ENCODE results near the gene DNAH8.

Gene DNAH8

DNA sequence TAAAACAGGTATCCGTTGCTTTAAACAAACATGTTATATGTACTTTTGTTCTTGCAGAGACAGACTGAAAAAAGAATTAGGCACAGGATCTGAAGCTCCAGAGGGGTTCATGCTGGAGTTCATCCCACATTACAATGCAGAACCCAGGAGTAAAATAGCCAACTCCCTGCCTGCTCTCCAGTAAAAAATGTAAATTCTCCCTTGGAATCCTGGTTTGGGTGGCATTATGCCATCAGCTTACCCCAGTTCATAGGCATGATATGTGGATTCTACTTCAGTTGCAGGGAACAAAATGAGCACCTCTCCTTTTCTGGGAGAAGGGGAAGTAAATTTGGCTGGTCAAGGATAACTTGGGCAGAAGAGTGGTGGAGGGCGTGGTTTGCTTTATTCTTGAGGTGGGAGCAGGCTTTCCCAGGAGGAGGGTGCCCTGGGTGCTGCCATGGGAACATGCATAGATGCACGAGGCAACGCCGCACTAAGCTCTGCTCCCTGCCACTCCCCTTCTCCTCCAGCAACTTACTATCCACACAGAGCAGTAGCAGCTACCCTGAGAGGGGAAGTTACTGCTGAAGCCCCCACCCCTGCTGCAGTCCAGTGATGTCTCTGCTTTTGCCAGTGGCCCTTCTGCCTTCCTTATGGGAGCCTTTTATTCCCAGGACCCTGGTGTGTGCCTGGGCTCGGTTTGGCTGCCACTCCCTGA lies 261.8 kb downstream of the DNAH8 start:
- DNase-seq = no peak

GRCh38 chr6:38978139-38978704 lies 263.1 kb downstream of the DNAH8 start:
- no peak for DNase-seq

- DNase-seq = no peak
Observed at GRCh38 chr6:38982470-38982869, 267.4 kb downstream of the DNAH8 start.

DNA sequence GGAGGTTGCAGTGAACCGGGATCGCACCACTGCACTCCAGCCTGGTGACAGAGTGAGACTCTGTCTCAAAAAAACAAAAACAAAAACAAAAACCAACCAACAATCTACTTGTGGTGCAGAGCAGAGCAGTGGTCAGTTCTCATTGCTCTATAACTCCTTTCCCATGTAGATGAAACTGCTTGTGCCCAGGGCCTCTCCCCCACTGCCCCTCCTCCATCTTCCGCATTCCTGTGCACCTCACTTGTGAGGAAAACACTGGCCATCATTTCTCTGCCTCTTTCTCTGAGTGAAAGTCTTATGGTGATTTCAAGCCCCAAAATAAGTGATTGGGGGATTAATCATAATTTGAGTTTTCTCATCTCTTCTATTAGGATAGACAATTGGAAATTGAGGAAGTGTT lies 269.6 kb downstream of the DNAH8 start:
- DNase-seq = no peak

DNA sequence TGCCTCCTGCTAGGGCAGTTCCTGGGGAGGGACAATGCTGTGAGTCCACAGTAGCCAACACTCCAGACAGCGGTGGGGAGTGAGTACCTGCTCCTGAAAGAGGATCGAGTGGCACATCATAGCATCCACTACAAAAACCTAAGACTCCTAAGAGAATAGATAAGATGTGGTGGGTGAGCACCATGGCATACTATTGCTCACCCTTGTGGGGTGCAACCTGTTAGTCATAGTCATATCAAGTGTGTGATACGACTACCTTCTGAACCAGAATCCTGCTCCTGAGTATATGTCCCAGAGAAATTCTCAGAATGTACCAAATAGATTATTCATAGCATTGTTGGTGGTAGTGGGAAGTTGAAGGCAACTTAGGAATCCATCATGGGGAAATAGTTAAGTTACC lies 270.7 kb downstream of the DNAH8 start:
- DNase-seq = no peak

- DNase-seq = no peak
Observed at GRCh38 chr6:38987503-38987902, 272.4 kb downstream of the DNAH8 start.

GRCh38 chr6:38988736-38989449 lies 273.8 kb downstream of the DNAH8 start:
- DNase-seq = no peak

GRCh38 chr6:38990475-38990874 lies 275.4 kb downstream of the DNAH8 start:
- no peak for DNase-seq

GRCh38 chr6:38996676-38997075 lies 281.6 kb downstream of the DNAH8 start:
- no peak for DNase-seq

DNA sequence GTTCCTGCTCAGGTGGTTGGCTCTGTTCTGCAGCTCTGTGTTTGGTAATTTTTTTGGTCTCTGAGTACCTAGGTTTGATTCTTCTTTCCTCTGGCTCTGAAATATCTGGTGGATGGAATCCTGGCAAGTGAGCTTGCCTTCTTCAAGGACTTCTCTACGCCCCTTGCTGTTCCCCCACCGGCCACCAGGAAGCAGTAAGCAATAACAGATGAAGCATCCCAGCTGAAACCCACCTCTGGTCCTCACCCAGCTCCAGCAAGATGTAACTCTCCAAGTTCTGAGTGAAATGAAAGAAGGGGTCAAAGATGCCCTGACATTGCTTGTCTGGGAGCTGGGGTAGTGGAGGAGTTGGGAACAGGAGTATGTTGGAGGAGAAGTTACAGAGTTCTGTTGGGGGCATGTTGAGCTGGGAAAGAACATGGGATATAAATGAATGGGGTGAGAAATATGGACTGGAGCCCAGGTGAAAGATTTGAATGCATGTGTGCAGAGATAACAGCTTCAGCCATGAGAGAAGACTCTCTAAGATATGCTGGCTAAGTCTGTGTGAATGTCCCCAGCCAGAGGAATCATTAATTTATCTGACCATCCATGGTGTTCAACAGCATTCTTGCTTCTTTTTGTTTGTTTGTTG lies 282.1 kb downstream of the DNAH8 start:
- DNase-seq = peak in 1 of 2 donors; percentile 5

GRCh38 chr6:39003072-39003471 lies 288.0 kb downstream of the DNAH8 start:
- DNase-seq = no peak

DNA sequence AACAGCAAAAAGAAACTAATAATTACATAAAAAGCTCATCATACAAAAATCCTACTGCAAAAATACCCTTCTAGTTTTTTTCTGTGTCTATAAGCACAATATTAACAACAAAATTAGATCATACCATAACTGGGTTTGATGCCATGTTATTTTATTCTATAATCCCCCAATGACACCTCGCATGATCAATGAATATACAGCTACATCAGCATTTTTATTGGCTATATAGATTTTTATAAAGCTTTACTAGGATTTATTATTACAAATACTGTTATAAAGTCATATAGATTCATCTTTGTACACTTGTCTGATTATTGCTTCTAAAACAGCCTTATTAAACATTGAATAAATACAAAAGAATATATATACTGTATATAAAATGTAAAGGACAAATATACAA lies 288.4 kb downstream of the DNAH8 start:
- no peak for DNase-seq

- no peak for DNase-seq
Observed at GRCh38 chr6:39004801-39005200, 289.7 kb downstream of the DNAH8 start.

GRCh38 chr6:39005774-39006173 lies 290.7 kb downstream of the DNAH8 start:
- no peak for DNase-seq

DNA sequence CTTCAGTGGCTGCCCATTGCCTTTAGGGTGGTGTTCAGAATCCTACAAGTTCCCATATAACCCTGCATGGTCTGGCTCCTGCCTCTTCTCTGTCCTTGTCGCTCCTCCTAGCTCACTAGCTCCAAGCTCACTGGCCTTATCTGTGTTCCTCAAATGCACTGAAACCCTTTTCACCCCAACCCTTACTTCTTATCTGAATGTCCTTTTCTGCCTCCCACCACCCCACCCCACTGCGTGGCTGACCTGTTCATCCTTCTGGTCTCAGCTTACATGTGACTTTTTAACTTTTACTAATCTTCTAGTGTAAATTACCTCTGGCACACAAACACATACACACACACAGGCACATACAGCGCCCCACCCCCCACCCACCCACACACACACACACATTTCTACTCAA lies 292.5 kb downstream of the DNAH8 start:
- DNase-seq = no peak

GRCh38 chr6:39008737-39009136 lies 293.6 kb downstream of the DNAH8 start:
- DNase-seq = no peak

DNA sequence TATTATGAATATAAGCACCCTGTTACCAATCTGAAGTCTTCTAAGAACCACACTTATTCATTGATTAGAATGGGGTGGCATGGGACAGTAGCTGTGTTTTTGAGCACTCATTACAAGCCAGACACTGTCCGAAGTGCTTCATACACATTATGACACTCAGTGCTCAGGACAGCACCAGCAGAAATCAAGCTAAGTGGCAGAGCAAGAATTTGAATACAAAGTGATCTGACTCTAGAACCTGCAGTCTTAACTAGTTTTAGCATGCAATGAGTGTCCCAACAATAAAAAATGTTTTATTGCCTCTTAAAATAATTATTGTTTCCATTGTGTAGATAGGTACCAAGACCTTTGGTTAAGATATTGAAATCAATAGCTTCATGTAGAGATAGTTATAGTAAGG lies 294.4 kb downstream of the DNAH8 start:
- DNase-seq = no peak

- no peak for DNase-seq
Observed at GRCh38 chr6:39016839-39017546, 301.9 kb downstream of the DNAH8 start.

DNA sequence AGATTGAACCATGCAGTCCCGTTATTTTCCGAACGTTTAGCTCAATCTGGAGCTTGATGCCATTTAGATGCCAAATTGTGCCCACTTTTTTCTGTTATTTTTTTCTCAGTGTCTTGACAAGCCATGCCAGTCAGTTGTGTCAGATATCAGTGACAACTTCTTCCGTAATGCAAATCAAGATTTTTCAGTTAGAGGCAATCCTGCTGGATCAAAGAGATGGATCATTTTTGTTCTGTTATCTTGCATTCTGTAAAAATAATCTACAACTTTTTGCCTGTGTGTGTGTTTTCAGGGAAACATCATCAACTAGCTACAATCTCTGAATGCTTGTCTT lies 302.4 kb downstream of the DNAH8 start:
- no peak for DNase-seq

- no peak for DNase-seq
Observed at GRCh38 chr6:39018103-39018502, 303.0 kb downstream of the DNAH8 start.

DNA sequence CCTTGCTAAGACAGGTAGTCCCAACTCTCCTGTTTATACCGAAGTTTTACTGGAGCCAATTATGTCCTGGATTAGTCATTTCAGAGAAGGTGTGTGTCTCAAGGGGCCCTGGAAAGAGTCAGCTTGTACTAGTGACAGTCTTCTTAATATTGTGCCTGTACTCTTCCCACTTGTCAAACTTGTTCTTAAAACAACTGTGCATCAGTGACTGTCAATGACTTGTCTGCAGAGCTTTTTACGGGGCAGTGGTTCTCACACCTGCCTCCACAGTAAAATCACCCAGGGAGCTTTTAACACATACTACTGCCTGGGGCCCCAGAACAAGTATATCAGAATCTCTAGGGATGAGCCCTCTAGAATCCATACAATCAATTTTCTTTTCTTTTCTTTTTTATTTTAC lies 305.0 kb downstream of the DNAH8 start:
- DNase-seq = no peak

DNA sequence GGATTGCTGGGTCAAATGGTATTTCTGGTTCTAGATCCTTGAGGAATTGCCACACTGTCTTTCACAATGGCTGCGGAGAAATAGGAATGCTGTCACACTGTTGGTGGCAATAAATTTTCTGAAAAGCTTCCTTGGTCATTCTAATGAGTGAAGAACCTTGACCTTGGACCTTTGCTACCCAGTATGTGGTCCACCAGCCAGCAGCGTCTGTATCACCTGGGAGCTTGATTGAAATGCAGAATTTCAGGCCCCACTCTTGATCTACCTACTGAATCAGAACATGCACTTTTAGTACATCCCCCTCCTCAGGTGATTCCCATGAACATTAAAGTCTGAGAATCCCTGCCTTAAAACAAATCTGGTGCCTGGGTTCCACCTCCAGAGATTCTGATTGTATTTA lies 305.9 kb downstream of the DNAH8 start:
- no peak for DNase-seq

DNA sequence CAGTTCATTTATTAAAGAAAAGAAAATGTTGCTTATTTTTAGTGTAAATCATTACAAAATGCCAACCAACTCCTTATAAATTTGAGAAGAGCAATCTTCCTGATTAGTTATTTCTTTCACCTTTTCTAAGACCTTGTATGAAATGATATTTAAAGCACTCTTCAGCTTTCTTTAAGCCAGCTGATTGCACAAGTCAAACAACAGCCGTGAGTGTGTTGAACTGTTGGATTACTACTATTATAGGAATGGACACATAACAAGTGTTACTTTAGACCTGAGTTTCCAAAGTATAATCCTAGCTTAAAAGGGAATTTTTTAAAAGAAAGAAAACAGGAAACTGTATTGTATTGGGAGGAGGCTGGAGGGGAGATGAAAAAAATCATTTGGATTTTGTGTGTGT lies 306.7 kb downstream of the DNAH8 start:
- no peak for DNase-seq
